ENCODE results near the gene CDH10.

Gene CDH10

DNA sequence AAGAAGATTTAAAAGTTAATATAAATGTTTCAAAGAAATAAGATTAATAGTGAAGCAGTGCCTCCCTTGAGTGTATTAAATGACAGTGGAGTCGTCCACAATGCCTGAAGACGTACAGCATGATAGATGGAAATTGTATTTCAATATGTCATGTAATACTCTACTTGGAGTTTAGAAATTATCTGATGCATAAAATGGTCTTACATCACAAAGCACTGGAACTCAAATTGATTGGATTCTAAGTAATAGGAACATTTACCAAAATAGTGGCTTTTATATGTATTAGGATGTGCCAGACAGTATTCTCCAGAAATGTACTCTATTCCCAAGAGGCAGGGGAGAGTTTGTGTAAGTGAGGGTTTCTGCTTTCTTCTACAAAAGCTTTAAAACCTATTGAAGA is 49.4 kb downstream of the CDH10 start:
- DNase-seq, result no peak

DNA sequence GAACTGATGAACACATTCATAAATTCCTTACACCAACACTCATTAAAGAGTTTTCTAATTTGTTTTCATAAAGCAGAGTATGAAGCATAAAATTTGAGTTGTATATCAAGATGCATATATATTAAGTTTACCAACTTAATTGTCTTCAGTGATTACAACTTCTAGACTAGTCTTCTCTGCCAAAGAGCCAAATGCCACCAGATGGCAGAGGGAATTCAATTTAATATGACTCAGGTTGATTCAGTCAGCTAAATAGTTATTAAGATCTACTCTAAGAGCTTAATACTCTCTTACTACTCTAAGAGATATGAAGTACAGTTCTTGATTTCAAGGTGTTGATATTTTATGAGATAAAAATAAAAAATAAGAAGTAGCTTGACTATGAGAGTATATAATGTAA is 53.4 kb downstream of the CDH10 start:
- no peak for DNase-seq

- DNase-seq, result no peak
Measured at GRCh38 chr5:24589566-24589965, 55.2 kb downstream of the CDH10 start.

DNA sequence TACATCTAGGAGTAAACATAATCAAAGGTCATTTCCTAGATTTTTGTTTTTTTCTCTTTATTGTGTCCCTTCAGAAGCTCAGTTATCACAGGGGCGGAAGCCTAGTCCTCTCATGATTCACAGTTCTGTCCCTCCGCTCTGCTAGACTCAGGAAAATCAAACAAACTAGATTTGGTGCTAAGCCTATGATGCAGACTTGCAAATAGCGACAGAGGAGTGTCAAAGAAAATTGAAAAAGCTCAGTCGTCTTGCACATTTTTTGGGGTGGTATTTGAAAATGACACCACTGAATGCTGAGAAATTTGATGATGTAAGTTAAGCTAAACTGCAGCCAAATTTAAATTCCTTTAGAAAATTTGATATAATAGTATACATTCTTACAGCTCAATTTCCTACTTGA is 59.0 kb downstream of the CDH10 start:
- DNase-seq, result no peak

GRCh38 chr5:24571302-24571701 is 73.5 kb downstream of the CDH10 start:
- DNase-seq, result no peak

DNA sequence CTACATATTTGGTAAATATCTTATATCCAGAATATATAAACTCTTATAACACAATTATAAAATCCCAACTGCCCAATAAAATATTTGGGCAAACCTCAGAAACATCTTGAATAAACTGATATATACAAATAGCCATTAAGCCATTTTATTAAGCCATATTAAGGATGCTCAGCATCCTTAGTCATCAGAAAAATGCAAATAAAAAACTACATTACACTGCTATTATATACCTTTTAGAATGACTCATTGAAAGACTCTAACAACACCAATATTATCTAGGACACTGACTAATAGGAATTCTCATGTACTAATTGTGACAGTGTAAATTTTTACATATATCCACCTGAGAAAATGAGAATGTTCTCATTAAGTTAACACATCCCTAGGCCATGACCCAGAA is 77.8 kb downstream of the CDH10 start:
- DNase-seq, result no peak

DNA sequence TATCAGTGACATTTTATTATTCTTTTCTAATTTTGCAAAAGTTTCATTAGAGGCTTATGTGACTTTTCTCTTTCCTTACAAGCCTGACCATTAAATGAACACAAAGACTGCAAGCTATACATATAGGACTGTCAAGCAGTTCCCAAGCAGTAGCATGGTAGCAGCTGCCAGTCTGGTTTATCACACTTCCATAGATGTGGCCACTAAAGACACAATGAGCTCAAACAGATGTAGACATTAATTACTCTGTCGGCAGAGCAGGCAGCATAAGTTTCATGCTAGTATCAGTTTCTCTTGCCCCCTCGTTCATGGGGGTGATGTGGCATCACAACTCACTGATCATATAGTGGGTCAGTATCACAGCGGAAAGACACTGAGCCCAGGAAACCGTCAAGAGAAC is 89.5 kb downstream of the CDH10 start:
- DNase-seq, result no peak

GRCh38 chr5:24547132-24547531 is 97.6 kb downstream of the CDH10 start:
- DNase-seq, result no peak

DNA sequence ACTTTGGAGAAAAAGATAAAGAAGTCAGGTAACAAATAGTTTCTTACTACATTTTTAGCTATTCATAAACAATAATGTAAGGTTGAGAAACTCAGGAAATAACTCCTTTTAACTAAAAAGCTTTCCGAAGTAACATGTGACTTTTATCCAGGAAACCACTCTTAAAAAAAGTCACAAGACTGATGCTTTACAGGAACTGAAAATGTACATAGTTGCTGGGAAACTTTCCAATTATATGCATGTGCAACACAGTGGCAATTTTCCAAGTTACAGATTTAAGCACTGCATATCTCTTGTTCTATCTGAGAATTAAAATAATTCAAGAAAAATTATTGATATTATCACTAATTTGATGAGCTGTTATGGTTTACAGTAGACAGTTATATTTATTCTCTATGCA is 105.2 kb downstream of the CDH10 start:
- no peak for DNase-seq

DNA sequence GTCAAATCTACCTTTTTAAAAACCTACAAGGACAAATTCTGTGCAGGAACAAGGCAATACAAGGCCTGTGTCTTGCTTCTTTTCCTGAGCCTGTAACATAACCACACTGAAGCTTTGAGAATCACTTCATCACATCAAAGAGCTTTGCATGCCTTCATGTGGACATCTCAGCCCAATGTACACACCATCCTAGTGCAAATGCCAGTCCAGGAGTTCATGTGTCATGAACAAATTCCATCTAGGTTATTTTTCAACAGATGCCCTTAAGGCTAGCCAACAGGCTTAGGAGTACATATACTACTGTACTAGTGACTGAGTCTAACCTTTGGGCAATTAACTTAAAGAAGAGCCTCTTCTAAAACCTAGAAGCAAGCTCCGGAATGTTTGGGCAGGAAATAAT is 106.4 kb downstream of the CDH10 start:
- DNase-seq, result no peak

DNA sequence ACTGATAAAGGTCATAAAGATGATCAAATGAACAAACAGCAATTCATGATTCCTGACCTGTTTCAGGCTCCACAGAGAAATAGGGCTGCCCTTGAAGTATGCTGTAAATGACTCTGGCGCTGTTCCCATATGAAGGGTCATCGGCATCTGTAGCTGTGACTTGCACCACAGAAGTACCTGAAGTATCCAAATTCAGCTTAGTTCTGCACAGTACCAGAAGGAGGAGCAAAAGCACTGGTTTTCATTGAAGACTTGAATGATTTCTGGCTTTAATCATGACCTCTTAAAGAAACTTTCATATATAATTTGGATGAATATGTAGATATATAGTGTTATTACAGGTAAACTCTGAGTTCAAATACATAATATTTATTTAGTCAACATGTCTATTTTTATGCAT is 109.1 kb downstream of the CDH10 start:
- peak; percentile 18 for DNase-seq

DNA sequence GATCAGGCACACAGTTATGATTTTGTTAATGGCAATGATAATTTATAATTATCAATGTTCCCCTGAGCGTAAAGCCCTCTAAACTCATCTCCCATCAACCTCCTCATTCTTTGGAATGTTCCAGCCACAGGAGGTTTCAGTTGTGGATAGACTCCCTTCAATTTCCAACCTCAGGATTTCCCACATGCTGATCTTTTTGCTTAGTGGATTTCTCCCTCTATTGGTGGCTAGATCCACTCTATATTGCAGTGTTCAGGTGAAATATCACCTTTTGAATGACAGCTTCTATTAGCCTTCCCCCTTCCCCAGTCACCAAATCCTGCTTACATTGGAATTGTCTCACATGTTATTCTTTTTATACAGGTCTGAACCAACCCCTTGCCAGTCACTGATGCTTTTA is 113.9 kb downstream of the CDH10 start:
- DNase-seq, result no peak

GRCh38 chr5:24525414-24525813 is 119.4 kb downstream of the CDH10 start:
- DNase-seq, result peak; percentile 20

- no peak for DNase-seq
Measured at GRCh38 chr5:24512423-24512822, 132.4 kb downstream of the CDH10 start.

- DNase-seq, result no peak
Measured at GRCh38 chr5:24510523-24510988, 134.2 kb downstream of the CDH10 start.

- no peak for DNase-seq
Measured at GRCh38 chr5:24509943-24510342, 134.8 kb downstream of the CDH10 start.

GRCh38 chr5:24505258-24505657 is 139.5 kb downstream of the CDH10 start:
- no peak for DNase-seq

- DNase-seq, result peak; percentile 27
Measured at GRCh38 chr5:24497591-24498157, 147.1 kb downstream of the CDH10 start.

DNA sequence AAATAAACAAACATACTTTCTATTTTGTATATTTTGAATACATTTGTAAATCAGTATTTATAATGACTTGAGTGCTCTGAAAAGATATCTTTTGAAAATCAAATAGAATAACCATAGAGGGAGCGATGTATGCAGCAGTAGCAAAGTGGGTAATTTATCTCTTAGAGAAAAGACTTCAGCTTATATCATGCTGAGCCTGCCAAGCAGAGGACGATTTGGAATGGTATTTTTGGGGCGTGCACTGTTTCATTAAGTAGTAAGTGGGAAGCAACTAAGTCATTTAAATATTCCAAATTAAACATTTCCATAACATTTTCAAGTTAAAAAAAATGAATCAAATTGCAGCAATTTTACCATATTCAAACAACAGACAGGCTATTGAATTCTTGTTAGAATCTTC is 147.6 kb downstream of the CDH10 start:
- DNase-seq, result peak; percentile 27

DNA sequence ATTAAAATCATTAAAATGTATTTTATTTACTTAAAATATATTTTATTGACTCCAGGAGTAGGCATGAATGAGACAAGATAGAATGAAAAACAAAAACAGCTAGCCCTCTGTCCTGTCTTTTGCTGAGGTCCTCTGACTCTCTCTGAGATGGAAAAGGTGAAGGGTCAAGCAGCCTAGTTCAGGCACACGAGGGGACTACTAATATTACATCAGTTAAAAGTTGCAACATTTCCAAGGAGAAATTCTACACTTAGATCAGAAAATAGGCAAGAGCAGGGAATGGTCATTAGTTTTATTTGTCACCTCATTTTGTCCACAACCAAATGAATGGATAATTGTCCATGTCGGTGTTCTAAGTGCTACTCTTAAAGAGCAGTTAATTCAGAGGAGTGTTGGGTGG is 148.5 kb downstream of the CDH10 start:
- no peak for DNase-seq

DNA sequence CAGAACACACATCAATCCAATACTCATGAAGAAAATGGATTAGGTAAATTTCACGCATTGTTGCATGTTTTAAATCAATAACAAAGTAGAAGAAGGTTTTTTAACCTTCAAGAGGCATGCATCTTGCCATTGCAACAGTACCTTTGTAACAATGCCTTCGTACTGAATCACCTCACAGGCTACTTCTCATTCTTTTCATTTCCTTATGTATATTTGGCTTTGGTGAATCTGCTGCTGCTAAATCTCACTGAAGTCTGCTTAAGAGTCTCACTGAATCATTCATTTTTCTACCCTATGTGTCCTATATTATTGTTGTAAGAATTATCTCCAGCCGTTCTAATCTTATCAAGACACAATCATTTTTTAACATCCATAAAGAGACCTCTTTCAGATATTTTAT is 152.5 kb downstream of the CDH10 start:
- DNase-seq, result peak; percentile 25

DNA sequence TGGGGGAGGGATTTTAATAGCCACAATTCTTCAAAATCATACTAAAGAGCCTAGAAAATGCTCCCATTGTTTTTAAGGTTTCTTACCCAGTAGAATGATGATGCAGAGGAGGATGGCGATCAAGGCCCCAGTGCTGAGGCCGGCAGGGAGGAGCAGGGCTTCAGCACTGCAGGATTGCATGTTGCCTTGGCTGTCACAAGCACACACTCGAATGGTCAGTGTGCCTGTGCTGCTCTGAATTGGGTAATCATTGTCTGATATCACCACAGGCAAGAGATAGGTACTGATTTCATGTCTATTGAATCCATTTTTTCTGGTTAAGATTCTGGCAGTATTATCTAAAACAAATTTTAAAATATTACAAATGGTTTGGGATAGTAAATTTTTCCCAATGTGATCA is 153.3 kb downstream of the CDH10 start:
- no peak for DNase-seq

GRCh38 chr5:24487368-24488229 is 157.2 kb downstream of the CDH10 start:
- DNase-seq, result peak; percentile 49

DNA sequence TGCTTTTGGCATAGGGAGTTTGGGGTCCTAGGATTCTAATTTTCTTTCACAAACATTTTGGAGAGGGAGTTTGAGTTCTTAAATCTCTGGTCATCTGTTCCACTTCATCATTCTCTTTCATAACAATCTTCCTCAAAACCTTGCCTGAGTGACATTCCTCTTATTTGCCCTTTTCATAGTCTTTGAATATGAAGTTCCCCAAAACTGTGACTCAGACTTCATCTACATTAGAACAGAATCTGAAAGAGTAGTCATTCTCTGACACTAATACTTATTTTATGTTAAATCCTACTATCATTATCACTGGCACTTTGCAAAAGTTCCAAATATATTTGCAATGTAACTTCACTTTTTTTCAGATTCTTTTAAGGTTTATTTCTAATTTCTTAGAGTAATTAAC is 163.8 kb downstream of the CDH10 start:
- no peak for DNase-seq

DNA sequence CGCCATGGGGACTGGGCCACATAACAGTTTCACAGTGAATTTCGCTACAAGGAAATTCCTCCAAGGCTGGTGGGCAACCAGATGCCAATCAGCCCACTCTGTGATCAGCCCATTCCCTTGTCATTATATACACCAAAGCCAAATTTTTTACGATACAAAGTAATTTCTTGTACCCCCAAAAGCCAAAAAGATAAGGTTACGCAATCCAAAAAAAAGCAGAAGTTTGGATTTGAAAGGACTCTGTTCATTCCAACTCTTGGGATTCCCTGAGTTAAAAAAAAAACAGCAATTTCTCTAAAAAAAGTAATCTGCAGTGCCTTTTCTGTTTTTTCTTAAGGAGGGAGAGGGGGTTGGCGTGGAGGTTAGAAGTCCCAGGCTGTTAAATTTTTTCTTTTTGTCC is 166.8 kb downstream of the CDH10 start:
- DNase-seq, result no peak
